HEK293 (cell line): ENCODE results near the gene HEG1.

Experiments
- CTCF ChIA-PET: fragments of 350-600 bp; formaldehyde crosslinking; extraction: SDS; loops from one replicate; lab custom pipeline; 2021; ENCODE audit warnings: antibody characterized with exemption; lab: Yijun Ruan, JAX
- POLR2A ChIA-PET: fragments of 300-600 bp; formaldehyde crosslinking; extraction: SDS; loops from one replicate; lab custom pipeline; 2020; ENCODE audit warnings: antibody characterized with exemption, inconsistent platforms; lab: Yijun Ruan, JAX
- H3K27ac ChIP-seq: fragments of 200-500 bp; sonication (Bioruptor generic); 2 replicates; pipeline ENCODE4 v1.5.1; 2014; ENCODE audit warnings: low read depth, low read length, control low read depth, inconsistent platforms; ENCODE audit errors: extremely low read depth
- H3K36me3 ChIP-seq, 2 experiments: fragments of 200-500 bp in 1 of 2; sonication (Bioruptor generic) in 1 of 2; 1 replicate in 1 of 2; 2 replicates in 1 of 2; pipeline ENCODE4 v1.5.1; 2014 to 2017; ENCODE audit warnings: inconsistent platforms in 2 of 2, low read length in 2 of 2; ENCODE audit not compliant: control insufficient read depth in 2 of 2, insufficient read depth in 1 of 2
- H3K4me1 ChIP-seq: fragments of 200-500 bp; sonication (Bioruptor generic); 2 replicates; pipeline ENCODE4 v1.5.1; 2014; ENCODE audit warnings: mild to moderate bottlenecking, low read length, inconsistent platforms; ENCODE audit not compliant: control insufficient read depth, insufficient read depth
- H3K4me3 ChIP-seq: 2 replicates; pipeline ENCODE4 v1.5.1; 2011; ENCODE audit warnings: low read depth, mild to moderate bottlenecking, control low read depth, low read length, moderate library complexity
- H3K9me3 ChIP-seq: fragments of 200-500 bp; sonication (Bioruptor generic); 2 replicates; pipeline ENCODE4 v1.5.1; 2014; ENCODE audit warnings: low read depth, low read length, inconsistent platforms; ENCODE audit not compliant: control insufficient read depth, insufficient read depth
- OSR2 ChIP-seq: fragments of 450-650 bp; formaldehyde crosslinking; IDR thresholded peaks from 2 replicates; pipeline ENCODE4 v1.5.1; 2016; ENCODE audit warnings: missing biosample characterization, missing genetic modification characterization
- PRDM10 ChIP-seq: fragments of 450-650 bp; formaldehyde crosslinking; IDR thresholded peaks from 2 replicates; pipeline ENCODE4 v1.5.1; 2016; ENCODE audit warnings: missing biosample characterization, missing genetic modification characterization
- PRDM4 ChIP-seq: fragments of 450-650 bp; formaldehyde crosslinking; IDR thresholded peaks from 2 replicates; pipeline ENCODE4 v1.5.1; 2017; ENCODE audit warnings: missing biosample characterization, missing genetic modification characterization
- SALL2 ChIP-seq: fragments of 450-650 bp; formaldehyde crosslinking; IDR thresholded peaks from 2 replicates; pipeline ENCODE4 v1.5.0; 2017; ENCODE audit warnings: missing biosample characterization, mild to moderate bottlenecking, missing genetic modification characterization, borderline replicate concordance
- SCRT1 ChIP-seq: fragments of 450-650 bp; formaldehyde crosslinking; IDR thresholded peaks from 2 replicates; pipeline ENCODE4 v1.5.1; 2016; ENCODE audit warnings: missing biosample characterization, missing genetic modification characterization, borderline replicate concordance
- WT1 ChIP-seq: fragments of 450-650 bp; formaldehyde crosslinking; IDR thresholded peaks from 2 replicates; pipeline ENCODE4 v1.5.1; 2016; ENCODE audit warnings: missing biosample characterization, missing genetic modification characterization
- ZBTB6 ChIP-seq: fragments of 450-650 bp; formaldehyde crosslinking; IDR thresholded peaks from 2 replicates; pipeline ENCODE4 v1.5.1; 2017; ENCODE audit warnings: missing biosample characterization, missing genetic modification characterization
- ZEB2 ChIP-seq: fragments of 450-650 bp; formaldehyde crosslinking; IDR thresholded peaks from 2 replicates; pipeline ENCODE4 v1.5.1; 2016; ENCODE audit warnings: missing biosample characterization, missing genetic modification characterization
- ZNF132 ChIP-seq: fragments of 450-650 bp; formaldehyde crosslinking; IDR thresholded peaks from 2 replicates; pipeline ENCODE4 v1.5.1; 2017; ENCODE audit warnings: missing biosample characterization, missing genetic modification characterization, borderline replicate concordance
- ZNF335 ChIP-seq: fragments of 450-650 bp; formaldehyde crosslinking; conservative IDR thresholded peaks from 2 replicates; pipeline ENCODE4 v1.5.1; 2016; ENCODE audit warnings: missing biosample characterization, missing genetic modification characterization
- ZNF426 ChIP-seq: fragments of 450-650 bp; formaldehyde crosslinking; IDR thresholded peaks from 2 replicates; pipeline ENCODE4 v1.5.1; 2017; ENCODE audit warnings: missing biosample characterization, missing genetic modification characterization, mild to moderate bottlenecking, inconsistent platforms, moderate library complexity
- ZNF518A ChIP-seq: fragments of 450-650 bp; formaldehyde crosslinking; conservative IDR thresholded peaks from 2 replicates; pipeline ENCODE4 v1.5.1; 2016; ENCODE audit warnings: low read depth, missing biosample characterization, missing genetic modification characterization
- ZNF600 ChIP-seq: fragments of 450-650 bp; formaldehyde crosslinking; IDR thresholded peaks from 2 replicates; pipeline ENCODE4 v1.5.1; 2016; ENCODE audit warnings: missing biosample characterization, missing genetic modification characterization
- ZNF626 ChIP-seq: fragments of 450-650 bp; sonication (Bioruptor Pico); formaldehyde crosslinking; IDR thresholded peaks from 2 replicates; pipeline ENCODE4 v1.5.1; 2018; ENCODE audit warnings: missing biosample characterization, missing genetic modification characterization, inconsistent platforms
- ZNF76 ChIP-seq: fragments of 450-650 bp; formaldehyde crosslinking; IDR thresholded peaks from 2 replicates; pipeline ENCODE4; 2016; ENCODE audit warnings: low read depth, missing biosample characterization, missing genetic modification characterization, borderline replicate concordance
- ZNF776 ChIP-seq: fragments of 450-650 bp; formaldehyde crosslinking; IDR thresholded peaks from 2 replicates; pipeline ENCODE4 v1.5.0; 2017; ENCODE audit warnings: missing biosample characterization, missing genetic modification characterization, borderline replicate concordance
- ZNF785 ChIP-seq: fragments of 450-650 bp; formaldehyde crosslinking; IDR thresholded peaks from 2 replicates; pipeline ENCODE4 v1.5.1; 2016; ENCODE audit warnings: missing biosample characterization, missing genetic modification characterization
- ZSCAN23 ChIP-seq: fragments of 450-650 bp; formaldehyde crosslinking; IDR thresholded peaks from 2 replicates; pipeline ENCODE4 v1.5.1; 2016; ENCODE audit warnings: missing biosample characterization, missing genetic modification characterization

HEG1 gene

GRCh38 chr3:125080077-125080476 is 24.3 kb upstream of the HEG1 start:
- POLR2A ChIA-PET = no interaction called here
- no peaks in the 10 kb centered on the region for H3K9me3 ChIP-seq
- no peaks in the 10 kb centered on the region for H3K4me1 ChIP-seq
- no peak overlapping the region for H3K4me3 ChIP-seq
- CTCF ChIA-PET = no interaction called here
- H3K36me3 ChIP-seq = no peaks in the 10 kb centered on the region
- H3K27ac ChIP-seq = no peak overlapping the region
- TF ChIP-seq SALL2 (tag by site-specific recombination) (no peak), ZBTB6 (no peak), PRDM4 (no peak), ZEB2 (tag by site-specific recombination) (no peak), ZNF776 (no peak), PRDM10 (tag by site-specific recombination) (no peak), ZNF518A (tag by site-specific recombination) (no peak), ZSCAN23 (tag by site-specific recombination) (no peak), SCRT1 (tag by site-specific recombination) (no peak)

GRCh38 chr3:125079675-125080045 is 23.9 kb upstream of the HEG1 start:
- Histone ChIP-seq H3K4me1 (no peaks in the 10 kb centered on the region), H3K4me3 (no peak overlapping the region), H3K27ac (no peak overlapping the region), H3K36me3 (no peaks in the 10 kb centered on the region), H3K9me3 (no peaks in the 10 kb centered on the region)
- POLR2A ChIA-PET = no interaction called here
- CTCF ChIA-PET = no interaction called here
- TF ChIP-seq WT1 (tag by site-specific recombination) = no peak
- TF ChIP-seq ZNF626 (tag by site-specific recombination) = no peak
- TF ChIP-seq ZNF132 (tag by site-specific recombination) = no peak
- TF ChIP-seq ZNF335 = no peak
- no peak for TF ChIP-seq ZNF76 (tag by site-specific recombination)
- no peak for TF ChIP-seq ZNF600
- TF ChIP-seq ZNF426 (tag by site-specific recombination) = no peak
- no peak for TF ChIP-seq ZNF785 (tag by site-specific recombination)
- TF ChIP-seq OSR2 (tag by site-specific recombination) = no peak
- no peak for TF ChIP-seq ZNF518A (tag by site-specific recombination)
